ENCODE results near the gene EFCAB13.
"Not testable (repeated sequence)": the region's sequence is repeated elsewhere in the genome, so short reads cannot be mapped to it uniquely, and the experiment has no call there.

Gene EFCAB13

DNA sequence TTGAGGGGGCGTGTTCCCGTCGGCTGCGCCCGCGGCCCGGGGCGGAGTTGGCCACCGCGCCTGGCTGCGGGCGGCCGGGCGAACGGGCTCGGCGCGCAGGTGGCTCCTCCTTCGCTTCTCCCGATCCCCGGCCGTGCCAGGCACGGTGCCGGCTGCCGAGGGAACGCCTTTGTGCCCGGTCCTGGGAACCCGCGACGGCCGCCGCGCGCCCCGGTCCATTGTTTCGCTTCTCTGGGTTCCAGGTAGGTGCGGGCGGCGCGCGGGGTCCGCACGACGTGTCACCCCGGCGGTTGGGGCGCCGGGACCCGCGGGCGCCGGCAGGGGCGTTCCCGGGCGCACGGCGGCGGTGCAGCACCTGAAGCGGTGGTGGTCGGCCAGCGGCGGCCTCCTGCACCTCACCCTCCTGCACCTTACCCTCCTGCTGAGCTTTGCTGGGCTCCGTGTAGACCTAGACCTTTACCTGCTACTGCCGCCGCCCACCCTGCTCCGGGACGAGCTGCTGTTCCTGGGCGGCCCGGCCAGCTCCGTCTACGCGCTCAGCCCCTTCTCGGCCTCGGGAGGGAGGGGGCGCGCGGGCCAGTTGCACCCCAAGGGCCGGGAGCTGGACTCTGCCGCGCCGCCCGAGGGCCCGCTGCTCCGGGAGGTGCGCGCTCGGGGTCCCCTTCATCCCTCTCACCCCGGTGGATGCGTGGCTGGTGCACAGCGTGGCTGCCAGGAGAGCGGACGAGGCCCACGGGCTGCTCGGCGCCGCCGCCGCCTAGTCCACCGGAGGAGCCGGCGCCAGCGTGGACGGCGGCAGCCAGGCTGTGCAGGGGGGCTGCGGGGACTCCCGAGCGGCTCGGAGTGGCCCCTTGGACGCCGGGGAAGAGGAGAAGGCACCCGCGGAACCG, 99.9 kb downstream of the EFCAB13 start:
- DNase-seq (ENCODE audit: low read depth in 3 of 3): no peak

GRCh38 chr17:47425233-47425632, 101.5 kb downstream of the EFCAB13 start:
- DNase-seq (ENCODE audit: low read depth in 3 of 3): not testable (repeated sequence)

- DNase-seq (ENCODE audit: low read depth in 3 of 3): not testable (repeated sequence)
These were observed 102.3 kb downstream of the EFCAB13 start for GRCh38 chr17:47425887-47426635.

DNA sequence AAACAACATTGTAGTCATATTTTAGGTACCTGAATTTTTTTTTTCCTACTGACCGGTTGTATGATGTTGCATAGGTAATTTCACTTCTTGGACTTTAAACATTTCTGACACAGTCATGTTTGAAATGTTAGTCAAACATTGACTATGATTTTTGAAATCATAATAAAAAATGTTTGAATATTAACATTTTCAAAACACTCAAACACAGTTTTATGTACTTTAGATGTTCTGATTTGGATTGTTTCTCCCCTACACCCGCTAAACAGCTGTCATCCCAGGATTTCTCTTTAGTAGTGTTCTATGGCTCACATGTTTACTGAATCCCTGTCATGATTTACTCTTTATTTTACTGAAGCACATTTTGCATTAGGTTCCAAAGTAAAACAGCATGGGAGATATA, 104.2 kb downstream of the EFCAB13 start:
- no peak for DNase-seq (ENCODE audit: low read depth in 3 of 3)

DNA sequence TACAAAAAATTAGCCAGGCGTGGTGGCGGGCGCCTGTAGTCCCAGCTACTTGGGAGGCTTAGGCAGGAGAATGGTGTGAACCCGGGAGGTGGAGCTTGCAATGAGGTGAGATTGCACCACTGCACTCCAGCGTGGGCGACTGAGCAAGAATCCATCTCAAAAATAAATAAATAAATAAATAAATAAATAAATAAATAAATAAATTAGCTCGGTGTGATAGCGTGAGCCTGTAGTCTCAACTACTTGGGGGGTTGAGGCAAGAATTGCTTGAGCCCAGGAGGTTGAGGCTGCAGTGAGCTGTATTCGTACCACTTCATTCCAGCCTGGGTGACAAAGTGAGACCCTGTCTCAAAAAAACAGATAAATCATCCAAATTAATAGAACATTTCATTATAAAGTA, 108.5 kb downstream of the EFCAB13 start:
- DNase-seq (ENCODE audit: low read depth in 3 of 3): not testable (repeated sequence)

- DNase-seq (ENCODE audit: low read depth in 3 of 3): no peak
These were observed 141.4 kb downstream of the EFCAB13 start for GRCh38 chr17:47465165-47465564.

- DNase-seq (ENCODE audit: low read depth in 3 of 3): not testable (repeated sequence)
These were observed 143.2 kb downstream of the EFCAB13 start for GRCh38 chr17:47466976-47467375.

DNA sequence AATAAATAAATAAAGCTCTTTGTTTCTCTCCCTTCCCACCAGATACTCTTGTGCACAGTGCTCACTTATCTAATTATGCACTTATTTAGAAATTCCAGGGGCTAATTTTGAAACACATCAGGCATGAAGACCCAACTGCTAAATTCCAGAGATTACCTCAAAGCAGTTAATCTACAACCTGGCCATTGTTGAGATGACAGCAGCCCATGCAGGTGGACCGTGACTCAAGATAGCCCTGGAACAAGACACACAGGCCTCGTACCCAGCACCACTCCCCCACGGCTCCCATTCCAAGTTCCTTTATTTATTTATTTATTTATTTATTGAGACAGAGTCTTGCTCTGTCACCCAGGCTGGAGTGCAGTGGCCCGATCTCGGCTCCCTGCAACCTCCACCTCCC, 147.1 kb downstream of the EFCAB13 start:
- DNase-seq (ENCODE audit: low read depth in 3 of 3): no peak

DNA sequence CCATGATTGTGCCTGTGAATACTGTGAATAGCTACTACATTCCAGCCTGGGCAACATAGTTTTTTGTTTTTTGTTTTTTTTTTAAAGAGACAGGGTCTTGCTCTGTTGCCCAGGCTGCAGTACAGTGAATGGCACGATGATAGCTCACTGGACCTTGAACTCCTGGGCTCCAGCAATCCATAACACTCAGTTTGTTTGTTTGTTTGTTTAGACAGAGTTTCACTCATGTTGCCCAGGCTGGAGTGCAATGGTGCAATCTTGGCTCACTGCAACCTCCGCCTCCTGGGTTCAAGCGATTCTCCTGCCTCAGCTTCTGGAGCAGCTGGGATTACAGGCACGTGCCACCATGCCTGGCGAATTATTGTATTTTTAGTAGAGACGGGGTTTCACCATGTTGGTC, 148.3 kb downstream of the EFCAB13 start:
- DNase-seq (ENCODE audit: low read depth in 3 of 3): not testable (repeated sequence)

All from stimulated activated CD4-positive, alpha-beta T cell treated with anti-CD3 and anti-CD28 coated beads, TNF-alpha, amount 100 ng/mL, for 48 hours (primary cell).